Activated T-cell treated with anti-CD3 and anti-CD28 coated beads, Interleukin-2, amount 50 U/mL, for 24 hours (primary cell): ENCODE measurements around the gene PGBD5.
"Not testable (repeated sequence)": the region's sequence is repeated elsewhere in the genome, so short reads cannot be mapped to it uniquely, and the experiment has no call there.

Experiments used
- DNase-seq: peaks from one replicate; pipeline ENCODE4 v3.0.0-alpha.2; 2020
- H3K27ac Mint-ChIP-seq: 2 replicates; pipeline ENCODE4 v1.8.0; 2020; ENCODE audit warnings: mild to moderate bottlenecking, mixed read lengths
- H3K27me3 Mint-ChIP-seq: 2 replicates; pipeline ENCODE4 v1.8.0; 2020; ENCODE audit warnings: mixed read lengths
- H3K36me3 Mint-ChIP-seq: 2 replicates; pipeline ENCODE4 v1.8.0; 2020; ENCODE audit warnings: low read depth, mixed read lengths
- H3K4me1 Mint-ChIP-seq: 2 replicates; pipeline ENCODE4 v1.8.0; 2020; ENCODE audit warnings: low read depth, mixed read lengths
- H3K4me3 Mint-ChIP-seq: 2 replicates; pipeline ENCODE4 v1.8.0; 2020; ENCODE audit warnings: mild to moderate bottlenecking, moderate library complexity, mixed read lengths
- H3K9me3 Mint-ChIP-seq: 2 replicates; pipeline ENCODE4 v1.8.0; 2020; ENCODE audit warnings: mixed read lengths

The PGBD5 gene, protein sequence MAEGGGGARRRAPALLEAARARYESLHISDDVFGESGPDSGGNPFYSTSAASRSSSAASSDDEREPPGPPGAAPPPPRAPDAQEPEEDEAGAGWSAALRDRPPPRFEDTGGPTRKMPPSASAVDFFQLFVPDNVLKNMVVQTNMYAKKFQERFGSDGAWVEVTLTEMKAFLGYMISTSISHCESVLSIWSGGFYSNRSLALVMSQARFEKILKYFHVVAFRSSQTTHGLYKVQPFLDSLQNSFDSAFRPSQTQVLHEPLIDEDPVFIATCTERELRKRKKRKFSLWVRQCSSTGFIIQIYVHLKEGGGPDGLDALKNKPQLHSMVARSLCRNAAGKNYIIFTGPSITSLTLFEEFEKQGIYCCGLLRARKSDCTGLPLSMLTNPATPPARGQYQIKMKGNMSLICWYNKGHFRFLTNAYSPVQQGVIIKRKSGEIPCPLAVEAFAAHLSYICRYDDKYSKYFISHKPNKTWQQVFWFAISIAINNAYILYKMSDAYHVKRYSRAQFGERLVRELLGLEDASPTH

DNA sequence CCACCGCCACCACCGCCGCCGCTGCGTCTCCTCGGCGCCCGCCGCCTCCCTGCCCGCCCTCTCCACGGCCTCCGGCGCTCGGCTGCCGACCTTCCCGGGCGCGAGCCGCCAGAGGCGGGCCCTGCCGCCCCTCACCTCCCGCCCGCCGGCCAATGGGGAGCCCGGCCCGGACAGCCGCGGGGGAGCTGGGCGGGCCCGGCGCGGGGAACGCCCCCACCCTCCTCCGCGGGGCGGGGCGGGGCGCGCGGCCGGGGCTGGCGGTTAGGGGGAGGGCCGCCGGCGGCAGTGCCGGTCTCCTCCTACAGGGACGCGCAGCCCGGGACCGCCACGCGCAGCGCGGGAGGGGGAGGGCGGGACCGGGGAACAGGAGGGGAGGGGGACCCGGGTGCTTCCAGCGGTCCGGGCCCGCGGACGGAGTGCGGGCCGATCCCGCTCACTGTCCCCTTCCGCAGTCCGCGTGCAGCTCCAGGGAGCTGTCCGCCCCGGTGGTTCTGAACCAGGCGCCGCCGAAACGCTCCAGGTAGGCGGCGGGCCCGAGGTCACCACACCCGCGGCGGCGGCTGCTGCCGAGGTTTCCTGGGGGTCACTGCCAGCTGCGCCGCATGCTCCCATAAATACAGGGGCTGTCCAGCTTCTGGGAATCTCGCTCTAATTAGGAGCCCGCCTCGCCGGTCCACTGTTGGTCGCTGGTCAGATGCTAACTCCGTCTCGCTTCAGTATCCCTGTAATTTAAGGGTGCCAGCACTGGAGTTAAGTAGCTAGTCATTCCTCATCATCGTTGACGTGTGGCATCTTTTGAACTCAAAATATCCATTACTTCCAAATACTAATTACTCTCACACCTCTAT, at the start of gene PGBD5:
PGBD5 (minus strand) TSS at position 87 of the 848 bp plus-strand sequence. CDS start 404 bp downstream, outside the sequence.
- DNase-seq: peak; percentile 74
- Mint-ChIP-seq H3K27ac (no peak within 1 kb of the TSS), H3K4me3 (peak within 1 kb of the TSS; percentile 65)

DNA sequence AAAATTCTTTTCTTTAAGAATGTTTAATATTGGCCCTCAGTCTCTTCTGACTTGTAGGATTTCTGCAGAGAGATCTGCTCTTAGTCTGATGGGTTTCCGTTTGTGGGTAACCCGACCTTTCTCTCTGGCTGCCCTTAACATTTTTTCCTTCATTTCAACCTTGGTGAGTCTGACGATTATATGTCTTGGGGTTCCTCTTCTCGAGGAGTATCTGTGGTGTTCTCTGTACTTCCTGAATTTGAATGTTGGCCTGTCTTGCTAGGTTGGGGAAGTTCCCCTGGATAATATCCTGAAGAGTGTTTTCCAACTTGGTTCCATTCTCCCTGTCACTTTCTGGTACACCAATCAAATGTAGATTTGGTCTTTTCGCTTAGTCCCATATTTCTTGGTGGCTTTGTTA, 48.8 kb upstream of the PGBD5 start:
- not testable (repeated sequence) for H3K4me1 Mint-ChIP-seq, H3K27ac Mint-ChIP-seq, DNase-seq, H3K4me3 Mint-ChIP-seq, H3K9me3 Mint-ChIP-seq, H3K36me3 Mint-ChIP-seq
- H3K27me3 Mint-ChIP-seq: peaks cover 62% of the 10 kb centered on the region

More for the DNA sequence above, at the start of gene PGBD5:
- peaks cover 55% of the 10 kb centered on the region for H3K27me3 Mint-ChIP-seq
- H3K4me1 Mint-ChIP-seq: peaks cover 13% of the 10 kb centered on the region
- H3K36me3 Mint-ChIP-seq: no peaks in the 10 kb centered on the region
- no peaks in the 10 kb centered on the region for H3K9me3 Mint-ChIP-seq

DNA sequence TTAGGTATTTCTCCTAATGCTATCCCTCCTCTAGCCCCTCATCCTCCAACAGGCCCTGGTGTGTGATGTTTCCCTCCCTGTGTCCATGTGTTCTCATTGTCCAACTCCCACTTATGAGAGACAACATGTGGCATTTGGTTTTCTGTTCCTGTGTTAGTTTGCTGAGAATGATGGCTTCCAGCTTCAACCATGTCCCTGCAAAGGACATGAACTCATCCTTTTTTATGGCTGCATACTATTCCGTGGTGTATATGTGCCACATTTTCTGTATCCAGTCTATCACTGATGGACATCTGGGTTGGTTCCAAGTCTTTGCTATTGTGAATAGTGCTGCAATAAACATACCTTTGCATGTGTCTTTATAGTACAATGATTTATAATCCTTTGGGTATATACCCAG, 44.6 kb upstream of the PGBD5 start:
- not testable (repeated sequence) for H3K27ac Mint-ChIP-seq, DNase-seq, H3K9me3 Mint-ChIP-seq, H3K4me3 Mint-ChIP-seq, H3K4me1 Mint-ChIP-seq, H3K36me3 Mint-ChIP-seq
- H3K27me3 Mint-ChIP-seq: peaks cover 40% of the 10 kb centered on the region

DNA sequence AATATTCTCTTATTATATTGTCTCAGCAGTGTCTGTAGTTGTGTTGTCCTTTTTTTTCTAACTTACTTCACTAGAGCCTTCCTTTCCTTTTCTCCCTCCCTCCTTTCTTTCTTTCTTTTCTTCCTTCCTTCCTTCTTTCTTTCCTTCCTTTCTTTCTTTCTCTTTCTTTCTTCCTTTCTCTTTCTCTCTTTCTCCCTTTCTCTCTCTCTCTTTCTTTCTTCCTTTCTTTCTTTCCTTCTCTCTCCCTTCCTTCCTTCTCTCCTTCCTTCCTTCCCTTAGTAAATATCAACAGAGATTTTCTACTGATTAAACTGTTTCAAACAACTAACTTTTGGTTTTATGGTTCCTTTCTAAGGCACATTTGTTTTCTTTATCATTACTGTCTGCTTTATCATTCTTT, 43.1 kb upstream of the PGBD5 start:
- no peaks in the 10 kb centered on the region for H3K36me3 Mint-ChIP-seq
- DNase-seq: no peak
- peaks cover 4% of the 10 kb centered on the region for H3K9me3 Mint-ChIP-seq
- no peak overlapping the region for H3K4me3 Mint-ChIP-seq
- H3K27ac Mint-ChIP-seq: no peak overlapping the region
- peaks cover 26% of the 10 kb centered on the region for H3K27me3 Mint-ChIP-seq
- H3K4me1 Mint-ChIP-seq: no peaks in the 10 kb centered on the region

DNA sequence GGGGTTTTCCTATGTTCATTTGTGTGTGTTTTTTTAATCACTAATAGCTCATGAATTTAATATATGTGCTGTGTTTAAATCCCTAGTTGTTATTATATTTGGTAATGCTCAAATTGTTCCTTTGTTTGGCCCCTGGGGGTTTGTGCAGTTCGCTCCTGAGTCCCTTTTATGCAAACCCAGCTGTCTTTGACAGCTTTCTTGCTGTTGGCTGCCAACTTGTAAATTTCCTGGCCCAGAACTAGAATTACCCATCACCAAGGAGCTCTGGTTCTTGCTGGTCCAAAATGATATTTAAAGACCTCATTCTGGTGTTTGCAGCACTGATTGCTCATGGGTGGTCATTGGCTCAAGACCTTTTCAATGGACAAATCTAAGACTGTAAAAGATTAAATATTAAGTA, 39.6 kb upstream of the PGBD5 start:
- H3K4me1 Mint-ChIP-seq: no peaks in the 10 kb centered on the region

DNA sequence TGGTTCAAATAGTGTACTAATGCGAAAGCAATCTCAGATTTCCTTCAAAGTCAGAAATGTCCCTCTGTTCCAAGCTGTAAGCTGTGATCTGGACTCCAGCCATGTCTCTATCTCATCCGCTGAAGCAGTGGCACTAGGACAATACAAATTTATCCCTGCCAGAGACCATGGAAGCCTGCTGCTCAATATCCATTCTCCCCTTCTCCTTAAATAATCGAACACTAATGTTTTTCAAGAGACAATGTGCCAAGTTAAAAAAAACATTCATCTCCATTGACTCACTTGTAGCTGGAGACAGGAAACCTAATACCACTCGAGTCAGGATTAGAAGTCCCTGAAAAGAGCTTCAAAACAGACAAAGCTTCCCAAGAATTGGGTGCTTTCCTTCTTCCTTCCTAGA, 38.5 kb upstream of the PGBD5 start:
- Mint-ChIP-seq H3K27me3 (peaks cover 30% of the 10 kb centered on the region), H3K4me1 (no peaks in the 10 kb centered on the region), H3K27ac (no peak overlapping the region), H3K36me3 (no peaks in the 10 kb centered on the region), H3K4me3 (no peak overlapping the region), H3K9me3 (no peaks in the 10 kb centered on the region)
- no peak for DNase-seq

More for the DNA sequence above, 39.6 kb upstream of the PGBD5 start:
- Mint-ChIP-seq H3K36me3 (no peaks in the 10 kb centered on the region), H3K9me3 (peaks cover 2% of the 10 kb centered on the region), H3K27me3 (peaks cover 21% of the 10 kb centered on the region), H3K27ac (no peak overlapping the region), H3K4me3 (no peak overlapping the region)
- no peak for DNase-seq

DNA sequence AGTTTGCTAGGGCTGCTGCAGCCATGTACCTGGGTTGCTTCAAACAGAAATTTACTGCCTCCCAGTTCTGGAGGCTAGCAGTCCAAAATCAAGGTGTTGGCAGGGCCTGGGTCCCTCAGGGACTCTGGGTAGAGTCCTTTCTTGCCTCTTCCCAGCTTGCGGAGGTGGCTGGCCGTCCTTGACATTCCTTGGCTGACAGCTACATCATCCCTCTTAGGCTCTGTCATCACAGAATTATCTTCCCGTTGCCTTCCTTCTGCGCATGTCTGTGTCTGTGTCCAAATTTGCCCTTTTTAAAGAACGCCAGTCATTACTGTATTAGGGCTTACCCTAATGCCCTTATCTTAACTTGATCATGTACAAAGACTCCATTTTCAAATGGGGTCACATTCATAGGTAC, 37.6 kb upstream of the PGBD5 start:
- H3K36me3 Mint-ChIP-seq: no peaks in the 10 kb centered on the region
- no peaks in the 10 kb centered on the region for H3K9me3 Mint-ChIP-seq

DNA sequence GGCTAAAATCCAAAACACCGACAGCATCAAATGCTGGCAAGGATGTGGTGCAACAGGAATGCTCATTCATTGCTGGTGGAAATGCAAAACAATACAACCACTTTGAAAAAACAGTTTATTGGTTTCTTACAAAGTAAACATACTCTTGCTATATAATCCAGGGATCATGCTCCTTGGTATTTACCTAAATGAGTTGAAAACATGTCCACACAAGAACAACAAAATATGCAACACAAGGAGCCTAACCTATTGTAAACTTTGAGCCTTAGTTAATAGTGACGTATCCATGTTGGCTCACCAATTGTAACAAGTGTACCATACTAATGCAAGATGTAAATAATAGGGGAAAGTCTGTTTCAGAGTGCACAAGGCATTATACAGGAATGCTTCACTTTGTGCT, 37.2 kb upstream of the PGBD5 start:
- DNase-seq: no peak
- H3K4me1 Mint-ChIP-seq: no peaks in the 10 kb centered on the region

More for the DNA sequence above, 37.6 kb upstream of the PGBD5 start:
- no peak for DNase-seq
- Mint-ChIP-seq H3K4me1 (no peaks in the 10 kb centered on the region), H3K27ac (no peak overlapping the region), H3K4me3 (no peak overlapping the region), H3K27me3 (peaks cover 37% of the 10 kb centered on the region)

DNA sequence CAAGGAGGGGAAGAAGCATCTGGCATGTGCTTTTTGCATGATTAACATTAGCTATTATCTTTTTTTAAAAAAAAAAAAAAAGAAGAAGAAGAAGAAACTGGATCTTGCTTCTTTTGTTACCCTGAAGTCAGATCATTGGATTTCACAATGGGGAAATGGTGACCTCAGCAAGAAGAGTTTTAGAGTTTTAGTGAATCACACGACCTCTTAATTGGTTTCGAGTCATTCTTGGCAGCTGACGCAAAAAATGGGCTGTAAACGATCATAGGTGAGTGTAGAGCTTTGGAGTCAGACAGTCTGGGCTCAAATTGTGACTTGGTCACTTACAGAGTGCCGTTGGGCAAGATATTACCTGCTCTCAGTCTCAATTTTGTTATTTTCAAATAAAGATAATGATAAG, 33.3 kb upstream of the PGBD5 start:
- no peak overlapping the region for H3K4me3 Mint-ChIP-seq
- no peaks in the 10 kb centered on the region for H3K36me3 Mint-ChIP-seq
- H3K4me1 Mint-ChIP-seq: no peaks in the 10 kb centered on the region
- no peak for DNase-seq
- H3K27ac Mint-ChIP-seq: no peak overlapping the region
- H3K27me3 Mint-ChIP-seq: peaks cover 49% of the 10 kb centered on the region
- H3K9me3 Mint-ChIP-seq: no peaks in the 10 kb centered on the region

More for the DNA sequence above, 37.2 kb upstream of the PGBD5 start:
- Mint-ChIP-seq H3K36me3 (no peaks in the 10 kb centered on the region), H3K27me3 (peaks cover 38% of the 10 kb centered on the region), H3K27ac (no peak overlapping the region), H3K4me3 (no peak overlapping the region), H3K9me3 (no peaks in the 10 kb centered on the region)

DNA sequence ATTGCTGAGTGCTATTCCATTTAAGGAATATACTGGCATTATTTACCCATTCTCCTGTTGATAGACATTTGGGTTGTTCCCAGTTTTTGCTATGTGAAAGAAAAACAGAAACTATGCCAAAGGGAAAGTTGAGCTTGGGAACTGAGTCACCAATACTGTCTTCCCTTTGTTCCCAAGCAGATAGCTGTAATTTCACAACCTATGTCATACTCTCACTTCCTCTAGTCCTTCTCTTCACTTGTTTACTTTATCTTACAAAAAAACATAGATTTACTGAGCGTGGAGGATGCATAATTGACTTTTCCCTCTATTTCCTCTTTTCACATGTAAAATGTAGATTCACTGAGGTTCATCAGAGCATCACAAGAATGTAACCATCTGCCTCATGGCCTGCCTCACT, 32.4 kb upstream of the PGBD5 start:
- Mint-ChIP-seq H3K9me3 (no peaks in the 10 kb centered on the region), H3K27me3 (peaks cover 45% of the 10 kb centered on the region), H3K27ac (no peak overlapping the region), H3K4me3 (no peak overlapping the region), H3K36me3 (no peaks in the 10 kb centered on the region), H3K4me1 (no peaks in the 10 kb centered on the region)
- DNase-seq: no peak

DNA sequence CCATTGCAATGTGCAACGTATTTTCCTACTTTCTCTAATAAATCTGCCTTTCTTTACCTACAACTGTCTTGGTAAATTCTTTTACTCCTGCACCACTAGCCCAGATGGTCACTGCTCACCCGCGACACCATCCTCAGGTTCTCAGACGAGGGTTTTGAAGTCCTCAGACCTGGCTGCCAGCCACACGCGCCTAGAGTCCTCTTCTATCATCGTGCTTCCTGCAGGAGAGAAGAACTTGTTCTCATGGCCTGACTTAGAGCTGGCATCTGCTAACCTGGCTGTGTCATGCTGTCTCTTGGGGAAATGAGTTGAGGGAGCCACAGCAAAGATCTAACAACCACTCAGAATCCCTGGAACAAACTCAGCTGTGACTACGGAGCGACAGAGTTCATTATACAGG, 30.3 kb upstream of the PGBD5 start:
- no peak for DNase-seq
- Mint-ChIP-seq H3K4me1 (no peaks in the 10 kb centered on the region), H3K27ac (no peak overlapping the region), H3K9me3 (no peaks in the 10 kb centered on the region), H3K4me3 (no peak overlapping the region), H3K27me3 (peaks cover 48% of the 10 kb centered on the region), H3K36me3 (no peaks in the 10 kb centered on the region)

DNA sequence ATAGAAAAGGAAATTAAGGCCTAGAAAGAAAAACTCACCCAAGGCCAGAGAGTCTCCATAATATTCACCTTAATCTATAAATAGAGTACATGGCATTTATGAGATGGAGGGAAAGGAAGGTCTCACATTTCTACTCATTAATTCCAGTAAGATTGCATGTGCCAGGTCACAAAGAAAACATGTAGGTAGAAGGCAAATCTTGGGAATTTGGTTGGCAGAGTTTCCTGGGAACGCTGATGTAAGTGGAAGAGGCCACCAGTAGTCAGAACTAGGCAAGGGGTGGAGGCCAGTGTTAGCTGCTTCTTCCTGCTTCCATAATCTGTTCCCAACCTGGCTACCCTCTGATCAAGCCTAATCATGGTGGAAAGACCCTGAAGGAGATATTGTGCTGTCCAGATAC, 29.2 kb upstream of the PGBD5 start:
- Mint-ChIP-seq H3K9me3 (no peaks in the 10 kb centered on the region), H3K36me3 (no peaks in the 10 kb centered on the region), H3K4me1 (no peaks in the 10 kb centered on the region)

DNA sequence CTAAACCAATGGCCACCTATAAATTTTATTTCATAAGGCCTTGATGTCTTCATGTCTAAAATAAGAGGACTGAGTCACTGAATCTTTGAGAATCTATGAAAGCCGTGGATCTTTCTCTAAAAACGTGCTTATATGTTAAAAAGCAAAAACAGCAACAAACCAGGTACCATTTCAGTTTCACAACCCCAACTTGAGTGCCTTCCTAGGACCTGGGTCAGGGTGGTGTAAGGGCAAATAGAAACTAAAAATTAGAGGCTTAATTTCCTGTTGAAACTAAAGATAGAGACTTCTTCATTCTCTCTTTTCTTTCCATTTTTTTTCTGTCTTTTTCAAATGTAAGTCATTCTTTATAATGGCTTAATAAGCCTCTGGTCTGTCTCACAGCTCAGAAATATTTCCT, 27.2 kb upstream of the PGBD5 start:
- Mint-ChIP-seq H3K9me3 (no peaks in the 10 kb centered on the region), H3K27ac (no peak overlapping the region), H3K27me3 (peaks cover 24% of the 10 kb centered on the region), H3K4me3 (no peak overlapping the region), H3K36me3 (no peaks in the 10 kb centered on the region), H3K4me1 (no peaks in the 10 kb centered on the region)
- no peak for DNase-seq

More for the DNA sequence above, 29.2 kb upstream of the PGBD5 start:
- Mint-ChIP-seq H3K27me3 (peaks cover 36% of the 10 kb centered on the region), H3K27ac (no peak overlapping the region), H3K4me3 (no peak overlapping the region)
- DNase-seq: no peak

DNA sequence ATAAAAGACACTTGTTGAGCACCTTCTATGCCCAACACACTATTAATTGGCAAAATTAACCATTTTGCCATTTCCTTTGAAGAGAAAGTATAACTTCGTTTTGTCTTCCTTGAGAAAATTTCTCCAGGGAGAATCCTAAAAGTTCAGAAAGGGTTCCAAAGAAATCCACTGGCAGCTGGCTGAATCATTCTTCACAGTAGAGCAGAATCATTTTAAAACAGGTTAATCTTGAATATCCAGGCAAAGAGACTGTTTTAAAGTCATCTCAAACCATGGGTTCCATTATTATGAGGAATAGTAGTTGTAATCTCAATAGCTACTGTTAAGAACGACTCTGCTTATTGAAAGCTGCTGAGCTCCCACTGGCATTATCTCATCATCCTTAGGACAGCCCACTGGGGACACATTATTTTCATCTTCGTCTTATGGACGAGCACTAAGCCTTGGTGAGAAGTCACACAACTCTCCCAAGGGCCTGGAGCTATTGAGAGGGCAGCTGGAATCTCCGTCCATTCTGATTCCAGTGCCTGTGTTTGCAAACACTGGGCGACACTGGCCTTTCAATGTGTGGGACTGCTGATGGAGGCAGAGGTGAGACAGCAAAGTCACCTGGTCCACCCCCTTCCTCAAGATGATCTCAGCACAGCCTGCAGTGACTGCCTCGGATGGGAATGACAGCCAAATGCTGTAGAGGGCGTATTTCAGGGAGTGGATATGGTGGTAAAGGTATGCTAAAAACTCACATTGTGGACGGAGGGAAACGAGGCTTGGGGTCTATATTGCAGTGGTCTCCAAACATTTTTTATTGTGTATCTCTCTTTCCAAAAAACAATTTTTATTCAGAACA, 15.3 kb upstream of the PGBD5 start:
- no peak overlapping the region for H3K4me3 Mint-ChIP-seq
- H3K36me3 Mint-ChIP-seq: no peaks in the 10 kb centered on the region
- DNase-seq: no peak
- no peak overlapping the region for H3K27ac Mint-ChIP-seq
- H3K27me3 Mint-ChIP-seq: peaks cover 57% of the 10 kb centered on the region
- peaks cover 11% of the 10 kb centered on the region for H3K9me3 Mint-ChIP-seq
- H3K4me1 Mint-ChIP-seq: no peaks in the 10 kb centered on the region
